HepG2 (cell line): ENCODE measurements around the gene LARP4. TPM values are rescaled to one million over a fixed set of nuclear protein-coding genes. Genes with fewer than 3 reads are reported as not detected.

Experiments used
- GLI4 ChIP-seq: sonication (generic); formaldehyde crosslinking; IDR thresholded peaks from 2 replicates; pipeline ENCODE4 v1.5.1; 2020; ENCODE audit warnings: missing genetic modification reagents, mild to moderate bottlenecking, moderate library complexity, borderline replicate concordance
- IKZF4 ChIP-seq: sonication (generic); formaldehyde crosslinking; IDR thresholded peaks from 2 replicates; pipeline ENCODE4 v1.5.1; 2020; ENCODE audit warnings: borderline replicate concordance, mild to moderate bottlenecking, low read depth, missing genetic modification reagents; ENCODE audit errors: not compliant biosample characterization
- JUND ChIP-seq: sonication (generic); formaldehyde crosslinking; IDR thresholded peaks from 2 replicates; pipeline ENCODE4 v1.8.0; 2022; ENCODE audit warnings: mild to moderate bottlenecking, missing genetic modification reagents
- KAT8 ChIP-seq: IDR thresholded peaks from 2 replicates; pipeline ENCODE4 v1.6.1; 2016; ENCODE audit warnings: missing genetic modification reagents, missing compliant biosample characterization
- KLF15 ChIP-seq: sonication (generic); formaldehyde crosslinking; IDR thresholded peaks from 2 replicates; pipeline ENCODE4 v1.8.1; 2023; ENCODE audit warnings: borderline replicate concordance, mild to moderate bottlenecking, inconsistent platforms, missing genetic modification reagents, mixed read lengths
- ONECUT2 ChIP-seq: sonication (generic); formaldehyde crosslinking; IDR thresholded peaks from 2 replicates; pipeline ENCODE4 v1.4.0; 2020; ENCODE audit warnings: missing genetic modification reagents
- PRDM10 ChIP-seq: sonication (generic); formaldehyde crosslinking; IDR thresholded peaks from 2 replicates; pipeline ENCODE4 v1.4.0; 2020; ENCODE audit warnings: low read depth, missing genetic modification reagents
- SIX1 ChIP-seq: sonication (generic); formaldehyde crosslinking; IDR thresholded peaks from 2 replicates; pipeline ENCODE4 v1.4.0; 2020; ENCODE audit warnings: missing genetic modification reagents, borderline replicate concordance
- STAT5B ChIP-seq: sonication (generic); formaldehyde crosslinking; IDR thresholded peaks from 2 replicates; pipeline ENCODE4 v1.4.0; 2020; ENCODE audit warnings: missing genetic modification reagents
- TCF7L2 ChIP-seq: IDR thresholded peaks from 2 replicates; pipeline ENCODE4 v1.6.1; 2011; ENCODE audit warnings: mild to moderate bottlenecking, low read depth, low read length, moderate library complexity
- ZBTB33 ChIP-seq: sonication (generic); formaldehyde crosslinking; IDR thresholded peaks from 2 replicates; pipeline ENCODE4 v1.4.0; 2020; ENCODE audit warnings: missing genetic modification reagents
- ZHX1 ChIP-seq: sonication (generic); formaldehyde crosslinking; IDR thresholded peaks from 2 replicates; pipeline ENCODE4 v1.8.1; 2022; ENCODE audit warnings: low read depth, mild to moderate bottlenecking, missing genetic modification reagents
- ZNF234 ChIP-seq: sonication (generic); formaldehyde crosslinking; conservative IDR thresholded peaks from 2 replicates; pipeline ENCODE4 v1.5.1; 2020; ENCODE audit warnings: mild to moderate bottlenecking, missing genetic modification reagents
- ZNF354B ChIP-seq: sonication (generic); formaldehyde crosslinking; IDR thresholded peaks from 2 replicates; pipeline ENCODE4 v1.8.0; 2022; ENCODE audit warnings: mild to moderate bottlenecking, missing genetic modification reagents
- ZNF382 ChIP-seq: sonication (generic); formaldehyde crosslinking; IDR thresholded peaks from 2 replicates; pipeline ENCODE4 v1.5.0; 2020; ENCODE audit warnings: missing genetic modification reagents, mild to moderate bottlenecking, borderline replicate concordance
- ZNF749 ChIP-seq: sonication (generic); formaldehyde crosslinking; IDR thresholded peaks from 2 replicates; pipeline ENCODE4 v1.8.0; 2022; ENCODE audit warnings: mild to moderate bottlenecking, missing genetic modification reagents, moderate library complexity, borderline replicate concordance
- polyA plus RNA-seq, 8 experiments: library from polyadenylated mRNA; depleted of rRNA in 3 of 8; stranded (reverse) in 7 of 8; unstranded in 1 of 8; fragments of >200 nt; fragmentation: Illumina TruSeq in 4 of 8; extraction: Trizol in 4 of 8; gene quantifications; 2 replicates each; pipeline versions ENCODE4 v1.2.1 to v1.2.3, GENCODE V29; 2011 to 2016; ENCODE audit warnings: low read depth in 4 of 8, missing spikeins in 1 of 8, mixed read lengths in 1 of 8; ENCODE audit not compliant: insufficient read depth in 1 of 8
- total RNA-seq, 5 experiments: library from RNA; depleted of rRNA; stranded (reverse); fragments of >200 nt; fragmentation: Illumina TruSeq; extraction: Trizol; gene quantifications; 2 replicates each; pipeline ENCODE4 v1.2.3, GENCODE V29; 2016; ENCODE audit warnings: low read depth in 1 of 5
- TF ChIP-seq, protein P1 (sequence below): sonication (generic); formaldehyde crosslinking; IDR thresholded peaks from 2 replicates; pipeline ENCODE4 v1.4.0; 2020; ENCODE audit warnings: mild to moderate bottlenecking, missing genetic modification reagents

Gene LARP4
- total and polyA plus RNA-seq, 2 of the 13 experiments (the other 11 are each of a cell fraction or from before 2014, with no cell fraction given), result 16.4 to 42.7 TPM

GRCh38 chr12:50400638-50401499, at the start of gene LARP4 (continued):
- TF ChIP-seq GLI4 (CRISPR knock-in tag), result no peak
- TF ChIP-seq IKZF4, result no peak
- TF ChIP-seq PRDM10 (CRISPR knock-in tag), result peak; percentile 99
- no peak for TF ChIP-seq ZBTB33 (CRISPR knock-in tag)
- no peak; the same call in 1 of the 2 replicates for TF ChIP-seq ONECUT2 (CRISPR knock-in tag)
- no peak for TF ChIP-seq ZNF234 (CRISPR knock-in tag)
- peak; percentile 93 for TF ChIP-seq KAT8
- TF ChIP-seq, protein P1, sequence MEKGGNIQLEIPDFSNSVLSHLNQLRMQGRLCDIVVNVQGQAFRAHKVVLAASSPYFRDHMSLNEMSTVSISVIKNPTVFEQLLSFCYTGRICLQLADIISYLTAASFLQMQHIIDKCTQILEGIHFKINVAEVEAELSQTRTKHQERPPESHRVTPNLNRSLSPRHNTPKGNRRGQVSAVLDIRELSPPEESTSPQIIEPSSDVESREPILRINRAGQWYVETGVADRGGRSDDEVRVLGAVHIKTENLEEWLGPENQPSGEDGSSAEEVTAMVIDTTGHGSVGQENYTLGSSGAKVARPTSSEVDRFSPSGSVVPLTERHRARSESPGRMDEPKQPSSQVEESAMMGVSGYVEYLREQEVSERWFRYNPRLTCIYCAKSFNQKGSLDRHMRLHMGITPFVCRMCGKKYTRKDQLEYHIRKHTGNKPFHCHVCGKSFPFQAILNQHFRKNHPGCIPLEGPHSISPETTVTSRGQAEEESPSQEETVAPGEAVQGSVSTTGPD (CRISPR knock-in tag), result no peak
- no peak for TF ChIP-seq ZNF354B (CRISPR knock-in tag)
- TF ChIP-seq SIX1 (CRISPR knock-in tag), result 0 out of 2 replicates have a peak, but pooled peaks have one; percentile 26
- TF ChIP-seq STAT5B, result no peak
- TF ChIP-seq TCF7L2, result no peak
- TF ChIP-seq ZHX1 (CRISPR knock-in tag), result 0 out of 2 replicates have a peak, but pooled peaks have one; percentile 49
- TF ChIP-seq KLF15 (CRISPR knock-in tag), result 0 out of 2 replicates have a peak, but pooled peaks have one; percentile 49
- TF ChIP-seq ZNF749 (CRISPR knock-in tag), result peak; percentile 66; the same call in 1 of the 2 replicates
- no peak for TF ChIP-seq ZNF382 (CRISPR knock-in tag)
- TF ChIP-seq JUND (CRISPR knock-in tag), result no peak
